K562 (cell line): ENCODE data around the gene SH2D3A. TPM values are rescaled to one million over a fixed set of nuclear protein-coding genes. Genes with fewer than 3 reads are reported as not detected.
A peak's percentile ranks its signal among the peaks of the same experiment; 100 is the strongest.

Experiments used
- BCOR ChIP-seq: fragments of 450-650 bp; IDR thresholded peaks from 2 replicates; pipeline ENCODE4 v1.6.1; 2016
- CBX8 ChIP-seq: fragments of 200-600 bp; sonication (generic); IDR thresholded peaks from 2 replicates; pipeline ENCODE4 v1.6.1; 2012; ENCODE audit warnings: borderline replicate concordance, mixed run types, low read depth, mild to moderate bottlenecking, moderate library complexity, mixed read lengths, low read length, control low read depth, inconsistent platforms; ENCODE audit not compliant: poor library complexity, severe bottlenecking; ENCODE audit errors: extremely low read depth
- ERF ChIP-seq: fragments of 450-650 bp; formaldehyde crosslinking; IDR thresholded peaks from 2 replicates; pipeline ENCODE4 v1.4.0; 2020; ENCODE audit warnings: mild to moderate bottlenecking, mixed read lengths
- FOXK1 ChIP-seq: sonication (generic); formaldehyde crosslinking; IDR thresholded peaks from 2 replicates; pipeline ENCODE4 v1.8.0; 2022; ENCODE audit warnings: missing genetic modification reagents, mild to moderate bottlenecking, borderline replicate concordance
- HLTF ChIP-seq: fragments of 450-650 bp; IDR thresholded peaks from 2 replicates; pipeline ENCODE4 v1.6.1; 2016
- JUN ChIP-seq, 2 experiments: sonication (generic) in 1 of 2; formaldehyde crosslinking in 1 of 2; IDR thresholded peaks; 2 replicates each; pipeline versions ENCODE4 v1.6.1 to v1.8.0; 2012 to 2022; ENCODE audit warnings: borderline replicate concordance in 2 of 2, mild to moderate bottlenecking in 2 of 2, improper control_type of control experiment in 1 of 2, low read depth in 1 of 2, low read length in 1 of 2, missing genetic modification reagents in 1 of 2
- KDM1A ChIP-seq, 2 experiments: fragments of 450-650 bp; IDR thresholded peaks; 2 replicates each; pipeline ENCODE4 v1.6.1; 2016; ENCODE audit warnings: mild to moderate bottlenecking in 2 of 2
- NR2C2 ChIP-seq, 2 experiments: fragments of 200-800 bp in 1 of 2; sonication (Bioruptor generic) in 1 of 2; sonication (generic) in 1 of 2; formaldehyde crosslinking in 1 of 2; IDR thresholded peaks; 2 replicates each; pipeline versions ENCODE4 v1.6.1 to v1.8.0; 2016 to 2022; ENCODE audit warnings: mild to moderate bottlenecking in 1 of 2, missing compliant biosample characterization in 1 of 2, missing genetic modification characterization in 1 of 2, missing genetic modification reagents in 1 of 2
- SPI1 ChIP-seq: IDR thresholded peaks from 2 replicates; pipeline ENCODE4 v1.6.1; 2011; ENCODE audit warnings: low read depth, low read length, control low read depth, borderline replicate concordance
- TEAD1 ChIP-seq, 2 experiments: fragments of 450-650 bp in 1 of 2; sonication (generic) in 1 of 2; formaldehyde crosslinking; IDR thresholded peaks; 2 replicates each; pipeline versions ENCODE4 v1.4.0 to v1.8.0; 2020 to 2022; ENCODE audit warnings: mild to moderate bottlenecking in 2 of 2, missing genetic modification reagents in 1 of 2
- WHSC1 ChIP-seq: IDR thresholded peaks from one replicate; pipeline ENCODE4 v1.6.1; 2012; ENCODE audit warnings: low read length, control low read depth, inconsistent platforms
- ZNF224 ChIP-seq: sonication (generic); formaldehyde crosslinking; IDR thresholded peaks from 2 replicates; pipeline ENCODE4 v1.8.0; 2022; ENCODE audit warnings: mild to moderate bottlenecking, missing genetic modification reagents
- ZNF431 ChIP-seq: sonication (generic); formaldehyde crosslinking; IDR thresholded peaks from 2 replicates; pipeline ENCODE4 v1.8.0; 2022; ENCODE audit warnings: mild to moderate bottlenecking, missing genetic modification reagents
- polyA plus RNA-seq, 8 experiments: library from polyadenylated mRNA; depleted of rRNA in 4 of 8; stranded (reverse) in 5 of 8; unstranded in 3 of 8; fragments of >200 nt; fragmentation: Nextera tagmentation in 2 of 8; fragmentation: Illumina TruSeq in 1 of 8; extraction: Ambion mirVana in 2 of 8; extraction: Trizol in 1 of 8; gene quantifications; 2 replicates each; pipeline versions ENCODE4 v1.2.1 to v1.2.3, GENCODE V29; 2011 to 2014; ENCODE audit warnings: inconsistent platforms in 1 of 8, missing spikeins in 1 of 8
- total RNA-seq, 7 experiments: library from RNA; depleted of rRNA in 6 of 7; stranded (reverse); fragments of >200 nt in 6 of 7; fragmentation: Illumina TruSeq in 2 of 7; extraction: Trizol in 2 of 7; gene quantifications; 2 replicates each; pipeline versions ENCODE4 v1.2.1 to v1.2.3, GENCODE V29; 2011 to 2021; ENCODE audit warnings: low replicate concordance in 1 of 7
- TF ChIP-seq, protein P1 (sequence below): sonication (generic); formaldehyde crosslinking; IDR thresholded peaks from 2 replicates; pipeline ENCODE4 v1.8.0; 2022; ENCODE audit warnings: mild to moderate bottlenecking, missing genetic modification reagents
- TF ChIP-seq, protein P2 (sequence below): sonication (generic); formaldehyde crosslinking; IDR thresholded peaks from 2 replicates; pipeline ENCODE4 v1.9.0; 2022; ENCODE audit warnings: mild to moderate bottlenecking, missing genetic modification reagents
- TF ChIP-seq, protein P3 (sequence below): sonication (generic); formaldehyde crosslinking; IDR thresholded peaks from 2 replicates; pipeline ENCODE4 v1.8.0; 2022; ENCODE audit warnings: mild to moderate bottlenecking, missing genetic modification reagents
- TF ChIP-seq, protein P4 (sequence below): fragments of 450-650 bp; formaldehyde crosslinking; IDR thresholded peaks from 2 replicates; pipeline ENCODE4 v1.4.0; 2022; ENCODE audit warnings: missing genetic modification characterization
- TF ChIP-seq, protein P5 (sequence below), 2 experiments: IDR thresholded peaks; 2 replicates each; pipeline ENCODE4 v1.6.1; 2011; ENCODE audit warnings: borderline replicate concordance in 1 of 2, control low read depth in 1 of 2, low read depth in 1 of 2, low read length in 1 of 2, mild to moderate bottlenecking in 1 of 2, mixed read lengths in 1 of 2, moderate library complexity in 1 of 2; ENCODE audit not compliant: insufficient read depth in 1 of 2, insufficient read length in 1 of 2, poor library complexity in 1 of 2, severe bottlenecking in 1 of 2; ENCODE audit errors: extremely low read depth in 1 of 2

The SH2D3A gene
- total and polyA plus RNA-seq, 9 of the 15 experiments (the other 6 are each of a cell fraction or from before 2014, with no cell fraction given): 0.75 to 26.3 (median 8.9) TPM

DNA sequence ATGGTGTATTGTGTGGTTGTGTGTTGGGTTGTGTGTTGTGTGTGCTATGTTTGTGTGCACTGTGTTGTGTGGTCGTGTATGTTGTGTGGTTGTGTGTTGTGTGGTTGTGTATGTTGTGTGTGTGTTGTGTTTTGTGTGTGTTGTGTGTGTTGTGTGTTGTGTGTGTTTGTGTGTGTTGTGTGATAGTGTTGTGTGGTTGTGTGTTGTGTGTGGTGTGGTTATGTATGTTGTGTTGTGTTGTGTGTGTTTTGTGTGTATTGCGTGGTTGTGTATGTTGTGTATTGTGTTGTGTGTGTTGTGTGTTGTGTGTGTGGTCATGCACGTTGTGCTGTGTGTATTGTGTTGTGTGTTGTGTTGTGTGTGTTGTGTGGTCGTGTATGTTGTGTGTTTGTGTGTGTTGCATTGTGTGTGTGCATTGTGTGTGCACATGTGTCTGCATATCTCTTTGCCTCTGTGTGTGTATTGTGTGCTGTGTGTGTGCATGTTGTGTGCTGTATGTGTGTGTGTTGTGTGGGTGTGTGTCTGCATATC, 49.7 kb downstream of the SH2D3A start (continued):
- no peak for TF ChIP-seq CBX8
- peak; percentile 95 for TF ChIP-seq ZNF224
- peak; percentile 47; a peak in 3 of 4 replicates for TF ChIP-seq KDM1A (IDR thresholded peaks at IDR 0.05)
- TF ChIP-seq, protein P1, sequence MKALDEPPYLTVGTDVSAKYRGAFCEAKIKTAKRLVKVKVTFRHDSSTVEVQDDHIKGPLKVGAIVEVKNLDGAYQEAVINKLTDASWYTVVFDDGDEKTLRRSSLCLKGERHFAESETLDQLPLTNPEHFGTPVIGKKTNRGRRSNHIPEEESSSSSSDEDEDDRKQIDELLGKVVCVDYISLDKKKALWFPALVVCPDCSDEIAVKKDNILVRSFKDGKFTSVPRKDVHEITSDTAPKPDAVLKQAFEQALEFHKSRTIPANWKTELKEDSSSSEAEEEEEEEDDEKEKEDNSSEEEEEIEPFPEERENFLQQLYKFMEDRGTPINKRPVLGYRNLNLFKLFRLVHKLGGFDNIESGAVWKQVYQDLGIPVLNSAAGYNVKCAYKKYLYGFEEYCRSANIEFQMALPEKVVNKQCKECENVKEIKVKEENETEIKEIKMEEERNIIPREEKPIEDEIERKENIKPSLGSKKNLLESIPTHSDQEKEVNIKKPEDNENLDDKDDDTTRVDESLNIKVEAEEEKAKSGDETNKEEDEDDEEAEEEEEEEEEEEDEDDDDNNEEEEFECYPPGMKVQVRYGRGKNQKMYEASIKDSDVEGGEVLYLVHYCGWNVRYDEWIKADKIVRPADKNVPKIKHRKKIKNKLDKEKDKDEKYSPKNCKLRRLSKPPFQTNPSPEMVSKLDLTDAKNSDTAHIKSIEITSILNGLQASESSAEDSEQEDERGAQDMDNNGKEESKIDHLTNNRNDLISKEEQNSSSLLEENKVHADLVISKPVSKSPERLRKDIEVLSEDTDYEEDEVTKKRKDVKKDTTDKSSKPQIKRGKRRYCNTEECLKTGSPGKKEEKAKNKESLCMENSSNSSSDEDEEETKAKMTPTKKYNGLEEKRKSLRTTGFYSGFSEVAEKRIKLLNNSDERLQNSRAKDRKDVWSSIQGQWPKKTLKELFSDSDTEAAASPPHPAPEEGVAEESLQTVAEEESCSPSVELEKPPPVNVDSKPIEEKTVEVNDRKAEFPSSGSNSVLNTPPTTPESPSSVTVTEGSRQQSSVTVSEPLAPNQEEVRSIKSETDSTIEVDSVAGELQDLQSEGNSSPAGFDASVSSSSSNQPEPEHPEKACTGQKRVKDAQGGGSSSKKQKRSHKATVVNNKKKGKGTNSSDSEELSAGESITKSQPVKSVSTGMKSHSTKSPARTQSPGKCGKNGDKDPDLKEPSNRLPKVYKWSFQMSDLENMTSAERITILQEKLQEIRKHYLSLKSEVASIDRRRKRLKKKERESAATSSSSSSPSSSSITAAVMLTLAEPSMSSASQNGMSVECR (CRISPR knock-in tag): peak; percentile 91
- no peak for TF ChIP-seq ERF (CRISPR knock-in tag)
- peak; percentile 95 for TF ChIP-seq BCOR
- TF ChIP-seq, protein P2, sequence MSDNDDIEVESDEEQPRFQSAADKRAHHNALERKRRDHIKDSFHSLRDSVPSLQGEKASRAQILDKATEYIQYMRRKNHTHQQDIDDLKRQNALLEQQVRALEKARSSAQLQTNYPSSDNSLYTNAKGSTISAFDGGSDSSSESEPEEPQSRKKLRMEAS: peak; percentile 85
- no peak for TF ChIP-seq JUN (IDR thresholded peaks at IDR 0.05; ENCODE audit: borderline replicate concordance, low read depth, low read length)
- TF ChIP-seq JUN (CRISPR knock-in tag; IDR thresholded peaks at IDR 0.05; ENCODE audit: borderline replicate concordance): 0 out of 2 replicates have a peak, but pooled peaks have one; percentile 43
- TF ChIP-seq TEAD1 (CRISPR knock-in tag; IDR thresholded peaks at IDR 0.05): peak in 1 of 2 experiments; percentile 91; a peak in 2 of 4 replicates
- TF ChIP-seq, protein P3, sequence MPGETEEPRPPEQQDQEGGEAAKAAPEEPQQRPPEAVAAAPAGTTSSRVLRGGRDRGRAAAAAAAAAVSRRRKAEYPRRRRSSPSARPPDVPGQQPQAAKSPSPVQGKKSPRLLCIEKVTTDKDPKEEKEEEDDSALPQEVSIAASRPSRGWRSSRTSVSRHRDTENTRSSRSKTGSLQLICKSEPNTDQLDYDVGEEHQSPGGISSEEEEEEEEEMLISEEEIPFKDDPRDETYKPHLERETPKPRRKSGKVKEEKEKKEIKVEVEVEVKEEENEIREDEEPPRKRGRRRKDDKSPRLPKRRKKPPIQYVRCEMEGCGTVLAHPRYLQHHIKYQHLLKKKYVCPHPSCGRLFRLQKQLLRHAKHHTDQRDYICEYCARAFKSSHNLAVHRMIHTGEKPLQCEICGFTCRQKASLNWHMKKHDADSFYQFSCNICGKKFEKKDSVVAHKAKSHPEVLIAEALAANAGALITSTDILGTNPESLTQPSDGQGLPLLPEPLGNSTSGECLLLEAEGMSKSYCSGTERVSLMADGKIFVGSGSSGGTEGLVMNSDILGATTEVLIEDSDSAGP (CRISPR knock-in tag): peak; percentile 87
- TF ChIP-seq, protein P4, sequence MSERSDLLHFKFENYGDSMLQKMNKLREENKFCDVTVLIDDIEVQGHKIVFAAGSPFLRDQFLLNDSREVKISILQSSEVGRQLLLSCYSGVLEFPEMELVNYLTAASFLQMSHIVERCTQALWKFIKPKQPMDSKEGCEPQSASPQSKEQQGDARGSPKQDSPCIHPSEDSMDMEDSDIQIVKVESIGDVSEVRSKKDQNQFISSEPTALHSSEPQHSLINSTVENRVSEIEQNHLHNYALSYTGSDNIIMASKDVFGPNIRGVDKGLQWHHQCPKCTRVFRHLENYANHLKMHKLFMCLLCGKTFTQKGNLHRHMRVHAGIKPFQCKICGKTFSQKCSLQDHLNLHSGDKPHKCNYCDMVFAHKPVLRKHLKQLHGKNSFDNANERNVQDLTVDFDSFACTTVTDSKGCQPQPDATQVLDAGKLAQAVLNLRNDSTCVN (CRISPR knock-in tag): peak; percentile 91
- TF ChIP-seq SPI1: no peak
- peak; percentile 73; the same call in 1 of the 2 replicates for TF ChIP-seq ZNF431
- no peak for TF ChIP-seq WHSC1
- TF ChIP-seq, protein P5, sequence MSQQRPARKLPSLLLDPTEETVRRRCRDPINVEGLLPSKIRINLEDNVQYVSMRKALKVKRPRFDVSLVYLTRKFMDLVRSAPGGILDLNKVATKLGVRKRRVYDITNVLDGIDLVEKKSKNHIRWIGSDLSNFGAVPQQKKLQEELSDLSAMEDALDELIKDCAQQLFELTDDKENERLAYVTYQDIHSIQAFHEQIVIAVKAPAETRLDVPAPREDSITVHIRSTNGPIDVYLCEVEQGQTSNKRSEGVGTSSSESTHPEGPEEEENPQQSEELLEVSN (IDR thresholded peaks at IDR 0.05; ENCODE audit: borderline replicate concordance in 1 of 2, extremely low read depth in 1 of 2, insufficient read depth in 1 of 2, insufficient read length in 1 of 2, low read depth in 1 of 2, low read length in 1 of 2, poor library complexity in 1 of 2, severe bottlenecking in 1 of 2): no peak
- TF ChIP-seq NR2C2 (CRISPR knock-in tag; IDR thresholded peaks at IDR 0.05): peak; percentile 90
- no peak for TF ChIP-seq NR2C2 (tag; IDR thresholded peaks at IDR 0.05)
- TF ChIP-seq FOXK1: peak; percentile 100
- peak; percentile 98 for TF ChIP-seq HLTF
